ENCODE measurements around the gene MAPKAP1.

The MAPKAP1 gene

DNA sequence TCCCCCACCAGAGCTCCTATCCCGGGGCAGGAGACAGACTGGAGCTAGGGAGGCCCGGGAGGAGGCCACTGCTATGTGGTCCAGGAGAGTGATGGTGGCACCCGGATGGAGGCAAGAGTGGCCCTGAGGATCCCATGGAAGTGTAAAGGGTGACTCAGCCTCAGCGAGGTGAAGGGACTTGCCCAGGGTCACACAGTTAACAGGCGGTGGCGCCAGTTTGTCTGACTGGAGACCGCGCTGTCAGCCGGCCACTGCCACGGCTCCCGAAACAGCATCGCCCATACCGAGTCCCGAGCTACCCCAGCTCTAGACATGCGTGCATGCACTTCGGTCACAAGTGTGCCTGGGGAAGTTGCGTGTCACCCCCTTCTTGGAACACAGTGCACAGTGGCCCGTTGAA, 279.5 kb downstream of the MAPKAP1 start:
- DNase-seq, result no peak

DNA sequence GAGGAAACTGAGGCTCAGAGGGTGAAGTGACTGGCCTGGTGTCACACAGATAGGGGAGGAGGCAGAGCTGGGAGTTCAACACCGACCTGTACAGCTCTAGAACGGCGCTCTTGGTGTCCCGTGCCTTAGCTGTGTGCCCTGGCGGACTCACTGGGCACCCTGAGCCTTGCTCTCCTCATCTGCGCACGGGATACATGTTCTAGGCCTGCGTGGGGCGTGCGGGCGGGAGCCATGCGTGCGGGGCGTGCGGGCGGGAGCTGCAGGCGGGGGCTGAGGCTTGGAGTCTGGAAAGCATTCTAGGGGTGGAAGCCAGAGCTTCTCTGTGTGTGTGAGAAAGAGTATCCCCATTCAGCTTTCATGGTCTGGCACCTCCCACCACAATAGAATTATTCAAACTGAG, 280.1 kb downstream of the MAPKAP1 start:
- DNase-seq, result no peak

DNA sequence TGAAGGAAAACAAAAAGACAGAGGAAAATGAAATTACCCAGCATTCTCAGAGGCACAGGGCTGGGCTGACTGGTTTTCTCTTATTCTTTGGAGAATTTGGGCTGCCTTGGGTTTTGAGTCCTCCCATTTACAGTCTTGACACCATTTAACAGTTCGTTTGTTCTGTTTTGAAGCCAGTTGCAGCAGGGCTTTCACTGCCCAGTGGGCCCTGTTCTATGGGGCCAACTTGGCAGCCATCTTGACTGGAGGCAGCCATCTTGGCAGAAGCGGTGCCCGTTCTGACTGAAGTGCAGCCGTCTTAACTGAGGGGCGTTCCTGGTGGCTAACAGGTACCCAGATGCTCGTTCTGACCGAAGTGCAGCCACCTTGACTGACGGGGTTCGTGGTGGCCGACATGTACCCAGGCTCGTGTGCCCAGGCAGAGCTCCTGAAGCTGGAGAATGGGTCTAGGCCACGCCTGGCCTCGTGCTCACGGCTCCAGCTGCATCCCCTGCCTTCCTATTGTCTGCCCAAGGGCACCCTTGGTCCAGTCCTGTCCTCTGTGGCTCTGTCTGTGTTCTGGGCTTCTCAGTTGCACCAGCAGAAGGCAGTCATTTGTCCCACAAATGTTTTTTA, 281.0 kb downstream of the MAPKAP1 start:
- no peak for DNase-seq

DNA sequence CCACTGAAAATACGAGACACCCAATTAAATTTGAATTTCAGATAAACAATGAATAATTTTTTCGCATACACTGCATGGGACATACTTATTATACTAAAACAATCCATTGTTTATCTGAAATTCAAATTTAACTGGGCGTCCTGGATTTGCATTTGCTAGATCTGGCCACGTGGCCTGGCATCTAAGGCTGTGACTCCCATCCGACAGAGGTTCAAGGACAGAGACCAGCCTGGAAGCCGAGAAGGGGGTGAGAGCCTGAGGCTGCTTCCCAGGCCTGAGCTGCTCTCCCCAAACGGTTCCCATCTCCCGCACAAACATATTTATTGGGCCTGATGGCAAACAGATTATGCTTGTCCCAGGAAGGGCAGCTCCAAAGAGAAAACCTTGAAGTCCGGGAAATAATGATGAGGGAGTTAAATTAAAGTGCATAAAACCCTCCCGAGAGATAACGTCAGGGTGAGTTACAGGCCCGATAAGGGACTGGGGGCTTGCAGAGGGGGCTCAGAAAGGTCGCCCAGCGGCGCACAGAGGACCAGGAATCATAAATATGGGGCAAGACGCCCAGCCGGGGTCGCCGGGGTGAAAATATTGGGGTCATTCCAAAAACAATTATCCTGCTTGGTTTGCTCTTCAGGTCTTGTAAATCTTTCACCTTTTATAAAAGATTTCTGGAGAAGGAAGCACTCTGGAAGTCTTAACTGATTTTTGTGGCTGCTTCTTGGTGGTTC, 281.7 kb downstream of the MAPKAP1 start:
- DNase-seq, result no peak

DNA sequence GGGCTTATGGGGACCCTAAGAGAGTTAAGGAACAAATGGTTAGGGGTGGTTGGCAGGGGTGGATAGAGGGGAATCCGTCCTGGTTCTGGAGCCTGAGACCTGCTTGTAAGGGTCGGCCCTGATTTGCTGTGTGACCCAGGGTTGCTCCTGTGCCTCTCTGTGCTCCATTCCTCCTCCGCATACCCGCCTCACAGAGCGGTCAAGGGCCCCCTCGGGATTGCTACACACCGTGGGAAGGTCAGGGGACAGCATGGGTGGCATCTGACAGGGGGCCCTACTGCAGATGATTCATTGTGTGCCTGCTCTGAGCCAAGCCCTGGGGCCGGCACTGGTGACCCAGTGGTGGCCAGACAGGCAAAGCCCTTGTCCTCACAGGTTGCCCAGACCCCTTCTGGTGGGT, 283.0 kb downstream of the MAPKAP1 start:
- no peak for DNase-seq

DNA sequence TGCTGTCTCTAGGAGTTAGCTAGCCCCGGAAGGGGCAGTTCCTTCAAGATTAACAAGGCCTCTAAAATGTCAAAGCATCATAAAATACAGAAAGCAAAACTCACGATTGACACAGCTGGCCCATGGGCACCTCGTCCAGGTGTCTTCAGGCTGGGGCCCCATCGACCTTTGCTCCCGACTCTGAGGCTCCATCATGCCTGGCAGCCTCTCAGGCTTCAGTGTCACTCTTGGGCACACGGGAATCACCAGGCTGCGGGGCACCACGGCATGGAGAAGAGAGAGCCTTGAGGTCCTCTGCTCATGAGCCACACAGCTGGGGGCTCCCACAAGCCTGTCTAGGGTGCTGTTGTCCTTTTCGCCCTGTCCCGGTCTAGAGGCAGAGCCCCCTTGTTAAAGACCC, 284.2 kb downstream of the MAPKAP1 start:
- DNase-seq, result no peak

DNA sequence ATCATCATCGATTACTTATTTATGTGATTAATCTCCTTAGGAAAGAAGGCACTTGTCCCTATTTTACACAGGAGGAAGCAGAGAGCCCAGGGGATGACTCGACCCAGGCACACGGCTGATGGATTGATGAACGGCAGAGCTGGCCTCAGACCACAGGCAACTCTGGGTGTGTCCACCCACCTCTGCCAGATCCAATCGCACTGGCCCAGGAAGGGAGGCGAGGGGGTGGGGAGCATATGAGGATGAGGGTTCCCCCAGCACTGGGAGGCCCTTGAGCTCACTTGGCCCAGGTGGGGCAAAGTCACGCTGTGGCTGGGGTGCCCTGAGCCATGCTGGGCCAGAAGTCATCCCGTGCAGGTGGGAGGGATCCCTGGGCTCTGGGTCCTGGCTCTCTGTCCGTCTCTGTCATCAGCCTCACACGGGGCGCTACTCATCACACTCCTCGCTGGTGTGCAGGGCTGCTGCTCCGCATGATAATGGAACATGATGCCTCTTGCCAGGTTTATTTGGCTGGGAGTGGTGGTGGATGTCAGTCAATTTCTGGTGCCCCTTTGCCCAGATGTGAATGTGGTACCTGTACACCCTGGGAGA, 285.3 kb downstream of the MAPKAP1 start:
- DNase-seq, result no peak

DNA sequence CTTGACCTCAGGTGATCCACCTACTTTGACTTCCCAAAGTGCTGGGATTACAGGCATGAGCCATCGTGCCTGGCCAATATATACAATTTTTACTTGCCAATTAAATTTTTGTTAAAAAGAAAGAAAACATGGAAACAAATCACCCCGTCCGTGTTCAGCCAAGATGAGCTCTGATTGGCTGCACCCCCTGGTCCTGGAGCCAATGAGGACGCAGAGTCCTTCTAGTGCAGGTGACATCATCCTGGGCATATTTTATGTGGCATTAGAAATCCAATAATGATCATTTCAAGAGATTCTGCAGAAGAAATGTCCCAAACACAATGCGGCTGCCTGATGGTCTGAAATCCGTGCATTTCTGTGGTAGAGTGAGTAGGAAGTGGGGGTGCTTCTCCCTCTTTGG, 285.8 kb downstream of the MAPKAP1 start:
- no peak for DNase-seq

DNA sequence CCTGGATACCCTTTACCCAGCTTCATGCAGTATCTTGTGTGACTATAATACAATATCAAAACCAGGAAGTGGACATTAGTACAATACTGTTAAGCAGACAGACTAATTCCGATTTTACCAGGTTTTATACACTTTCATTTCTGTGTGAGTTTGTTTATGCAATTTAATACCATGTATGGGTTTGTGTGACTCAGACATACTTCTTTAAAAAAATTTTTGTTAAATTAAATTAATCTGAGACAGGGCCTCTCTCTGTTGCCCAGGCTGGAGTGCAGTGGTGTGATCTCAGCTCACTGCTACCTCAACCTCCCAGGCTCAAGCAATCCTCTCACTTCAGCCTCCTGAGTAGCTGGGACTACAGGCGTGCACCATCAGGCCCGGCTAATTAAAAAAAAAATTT, 288.6 kb downstream of the MAPKAP1 start:
- DNase-seq, result no peak

DNA sequence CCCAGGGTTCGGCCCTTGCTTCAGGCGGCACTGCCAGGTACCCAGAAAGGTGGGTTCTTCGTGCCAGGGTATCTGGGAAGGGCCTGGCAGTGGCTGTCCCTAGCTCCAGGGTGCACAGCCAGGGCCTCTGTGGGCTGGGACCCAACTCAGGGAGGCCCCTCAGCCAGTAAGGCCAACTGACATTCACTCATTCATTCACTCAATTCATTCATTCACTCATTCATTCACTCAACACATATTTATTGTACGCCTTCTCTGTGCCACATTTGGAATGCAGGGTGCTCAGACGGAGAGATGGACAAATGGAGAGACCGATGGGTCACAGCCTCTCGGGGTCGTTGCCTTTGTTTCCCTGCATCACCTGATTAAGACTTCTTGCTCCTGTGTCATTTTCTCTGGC, 290.5 kb downstream of the MAPKAP1 start:
- no peak for DNase-seq

DNA sequence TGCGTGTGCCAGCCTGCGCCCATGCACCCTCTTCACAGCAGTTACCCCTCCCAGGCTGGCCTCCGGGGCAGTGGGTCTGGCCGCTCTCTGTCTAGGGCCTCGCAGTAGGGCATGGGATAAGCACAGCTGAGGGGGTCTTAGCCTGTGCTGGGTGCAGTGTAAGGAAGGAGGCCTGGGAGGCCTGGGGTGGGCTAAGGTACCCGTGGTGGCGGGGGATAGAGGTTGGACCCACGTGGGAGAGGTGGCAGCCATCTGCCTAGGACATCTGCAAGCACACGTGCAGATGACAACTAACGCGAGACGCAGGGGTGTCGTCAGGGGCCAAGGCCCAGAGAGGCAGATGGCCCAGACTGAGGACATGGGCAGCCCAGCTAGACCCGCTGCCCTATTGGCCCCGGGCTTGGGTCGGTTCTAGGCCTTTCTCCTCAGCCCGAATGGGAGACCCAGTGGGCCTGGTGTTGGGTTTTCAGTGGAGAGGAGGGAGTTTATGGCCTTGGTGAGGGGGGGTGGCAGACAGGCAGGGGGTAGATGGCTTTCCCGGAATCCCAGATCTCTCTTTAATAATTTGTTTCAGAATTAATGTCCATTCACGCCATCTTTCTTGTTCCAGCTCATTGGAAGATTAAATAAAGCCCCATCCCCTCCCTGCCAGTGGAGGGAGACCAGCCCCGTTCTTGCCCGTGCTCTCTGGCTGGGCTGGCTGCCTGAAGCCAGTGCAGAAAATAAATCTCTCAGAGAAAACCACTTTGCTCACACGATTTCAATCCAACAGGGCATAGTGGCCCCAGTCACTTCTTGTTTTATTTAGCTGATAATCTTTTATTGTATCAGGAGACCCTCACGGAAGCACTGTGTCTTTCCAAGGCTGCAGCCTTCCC, 291.2 kb downstream of the MAPKAP1 start:
- no peak for DNase-seq

DNA sequence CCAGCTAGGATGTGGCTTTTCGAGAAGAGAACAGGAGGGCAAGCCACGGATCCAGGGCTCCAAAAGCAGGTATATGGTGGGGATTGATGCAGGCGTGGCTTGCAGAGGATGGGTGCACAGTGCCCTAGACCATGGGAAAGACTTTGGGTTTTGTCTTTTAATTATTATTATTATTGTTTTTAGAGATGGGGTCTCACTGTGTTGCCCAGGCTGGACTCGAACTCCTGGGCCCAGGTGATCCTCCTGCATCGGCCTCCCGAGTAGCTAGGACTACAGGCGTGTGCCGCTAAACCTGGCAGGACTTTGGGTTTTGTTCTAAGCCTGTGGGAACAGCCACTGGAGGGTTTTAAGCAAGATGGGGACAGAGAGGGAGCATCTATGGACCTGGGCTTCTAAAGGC, 293.4 kb downstream of the MAPKAP1 start:
- DNase-seq, result no peak

DNA sequence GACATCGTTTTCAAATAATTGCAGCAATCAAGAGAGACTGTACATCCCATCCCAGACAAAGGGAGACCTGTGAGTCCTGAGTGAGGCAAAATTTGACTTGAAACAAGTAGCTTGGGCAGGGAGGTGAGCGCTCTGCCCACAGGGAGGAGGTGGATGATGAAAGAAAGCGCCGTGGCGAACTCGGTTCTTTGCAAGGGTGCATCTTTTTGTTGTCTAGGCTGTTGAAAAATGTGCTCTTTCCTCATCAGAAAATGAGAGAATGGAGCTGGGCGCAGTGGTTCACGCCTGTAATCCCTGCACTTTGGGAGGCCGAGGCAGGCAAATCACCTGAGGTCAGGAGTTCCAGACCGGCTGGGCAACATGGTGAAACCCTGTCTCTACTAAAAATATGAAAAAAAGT, 294.8 kb downstream of the MAPKAP1 start:
- DNase-seq, result no peak

DNA sequence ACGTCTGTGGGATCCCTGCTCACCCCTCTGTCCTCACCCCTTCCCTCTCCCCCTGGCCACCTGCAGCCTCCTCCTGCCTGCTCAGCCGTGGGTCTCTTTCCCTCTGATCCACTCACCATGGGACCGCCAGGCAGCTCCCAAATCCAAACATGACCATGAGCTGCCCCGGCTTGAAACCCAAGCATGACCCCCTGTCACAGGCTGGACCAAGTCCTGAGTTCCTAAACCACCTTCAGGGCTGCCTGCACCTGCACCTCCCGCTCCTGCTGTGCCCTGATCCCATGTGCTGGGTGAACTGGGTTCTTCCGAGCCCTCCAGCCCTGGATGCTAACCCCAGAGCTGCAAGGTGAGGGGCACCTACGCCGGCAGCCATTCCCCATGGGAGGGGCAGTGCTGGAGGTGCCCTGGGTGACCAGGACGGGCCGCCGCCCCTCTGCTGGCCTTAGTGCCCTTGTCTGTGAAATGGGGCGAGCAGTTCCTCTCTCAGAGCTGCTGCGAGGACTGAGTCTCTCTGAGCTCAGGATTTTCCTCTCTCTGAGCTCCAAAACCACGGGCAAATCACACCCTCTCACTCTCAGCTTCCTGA, 295.7 kb downstream of the MAPKAP1 start:
- DNase-seq, result no peak

DNA sequence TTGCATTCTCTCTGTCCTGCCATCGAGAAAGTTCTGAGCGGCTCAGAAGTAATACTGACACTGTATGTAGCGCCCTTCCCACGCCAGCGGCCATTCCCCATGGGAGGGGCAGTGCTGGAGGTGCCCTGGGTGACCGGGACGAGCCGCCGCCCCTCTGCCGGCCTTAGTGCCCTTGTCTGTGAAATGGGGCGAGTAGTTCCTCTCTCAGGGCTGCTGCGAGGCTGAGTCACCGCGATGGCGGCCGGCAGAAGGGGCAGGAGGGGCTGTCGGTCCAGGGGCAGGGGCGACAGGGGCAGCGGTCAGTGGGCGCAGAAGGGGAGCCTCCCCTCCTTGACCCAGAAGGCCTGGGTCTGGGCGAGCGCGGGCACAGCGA, 296.5 kb downstream of the MAPKAP1 start:
- no peak for DNase-seq

DNA sequence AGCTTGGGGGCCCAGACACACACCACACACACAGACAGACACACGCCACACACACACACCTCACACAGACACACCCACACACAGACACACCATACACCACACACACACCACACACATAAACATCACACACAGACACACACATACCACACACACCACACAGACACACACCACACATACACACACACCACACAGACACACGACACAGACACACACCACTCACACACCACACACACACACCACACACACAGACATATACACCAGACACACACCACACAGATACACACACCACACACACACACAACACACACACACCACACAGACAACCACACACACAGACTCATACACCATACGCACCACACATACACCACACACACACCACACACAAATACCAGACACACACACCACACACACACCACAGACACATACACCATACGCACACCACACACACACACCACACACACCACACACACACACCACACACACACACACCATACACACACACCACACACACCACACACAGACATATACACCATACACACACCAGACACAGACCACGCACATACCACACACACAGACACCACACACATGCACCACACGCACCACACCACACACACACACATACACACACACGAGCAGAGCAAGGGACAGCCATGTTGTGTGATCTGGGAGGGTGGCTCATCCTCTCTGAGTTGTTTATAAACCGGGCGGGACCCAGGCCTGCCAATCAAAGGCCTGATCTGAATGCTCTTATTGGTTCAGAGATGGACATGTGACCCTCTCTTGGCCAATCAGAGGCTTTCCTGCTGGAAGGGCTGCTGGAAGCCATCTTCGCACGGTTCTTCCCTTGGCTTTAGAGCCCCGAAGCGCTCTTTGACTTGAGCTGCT, 297.1 kb downstream of the MAPKAP1 start:
- peak; percentile 45 for DNase-seq

DNA sequence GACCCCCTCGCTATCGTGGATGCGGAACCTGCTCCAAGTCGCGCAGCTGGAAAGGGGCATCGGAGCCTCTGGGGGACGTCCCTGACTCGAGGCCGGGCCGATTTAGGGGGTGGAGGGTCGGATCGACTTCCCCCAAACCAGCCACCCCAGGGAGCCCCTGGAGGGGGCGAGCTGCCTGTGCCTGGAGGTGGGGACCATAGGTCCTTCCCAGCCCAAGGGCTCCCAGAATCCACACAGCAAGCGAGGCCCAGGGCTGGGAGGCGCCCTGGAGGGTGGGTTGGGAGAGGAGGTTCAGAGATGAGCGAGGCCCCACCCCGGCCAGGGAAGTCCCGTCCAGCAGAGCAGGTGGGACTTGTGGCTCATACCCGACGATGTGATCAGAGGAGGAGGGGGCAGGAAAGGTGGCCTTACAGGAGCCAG, 297.8 kb downstream of the MAPKAP1 start:
- DNase-seq, result no peak

DNA sequence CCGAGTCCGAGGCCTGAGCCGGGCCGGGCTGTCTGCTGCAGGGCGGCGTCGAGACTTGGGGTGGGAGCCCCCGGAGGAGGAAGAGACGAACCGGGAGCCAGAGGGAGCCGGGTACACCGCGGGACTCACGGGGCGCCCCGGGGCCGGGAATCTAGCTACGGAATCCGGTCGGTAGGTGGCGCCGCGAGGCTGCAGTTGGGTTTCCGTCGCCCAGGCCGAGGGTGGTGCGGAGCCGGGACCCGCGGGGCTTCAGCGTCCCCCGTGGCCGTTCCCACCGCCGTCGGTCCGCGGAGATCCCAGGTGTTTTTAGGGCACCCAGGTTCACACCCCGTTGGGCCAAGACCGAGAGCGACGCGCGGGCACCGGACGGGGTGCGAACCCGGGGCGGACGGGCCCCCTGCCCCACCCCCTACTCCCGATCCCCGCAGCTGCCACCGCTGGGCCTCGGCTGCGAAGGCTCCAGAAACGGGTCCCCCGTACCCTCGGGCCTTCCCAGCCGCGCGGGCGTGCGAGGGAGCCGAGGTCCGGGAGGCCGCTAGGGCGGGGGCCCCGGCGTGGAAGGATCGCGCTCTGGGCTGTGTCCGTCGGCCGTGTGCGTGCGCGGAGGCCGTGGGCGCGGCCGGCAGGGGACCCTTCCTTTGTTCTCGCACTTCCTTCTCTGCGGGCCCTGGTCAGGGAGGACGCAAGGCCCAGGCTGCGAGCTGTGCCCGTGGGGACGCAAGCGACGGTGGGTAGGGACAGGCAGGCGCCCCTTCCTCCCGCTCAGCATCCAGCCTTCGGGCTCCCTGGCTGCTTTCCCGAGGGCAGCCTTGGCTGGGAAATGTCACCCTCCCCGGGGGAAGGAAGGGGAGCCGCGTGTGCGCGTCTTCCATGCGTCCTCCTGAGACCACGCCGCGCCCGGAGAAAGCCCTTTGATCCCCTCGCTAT, 298.8 kb downstream of the MAPKAP1 start:
- peak; percentile 72 for DNase-seq

DNA sequence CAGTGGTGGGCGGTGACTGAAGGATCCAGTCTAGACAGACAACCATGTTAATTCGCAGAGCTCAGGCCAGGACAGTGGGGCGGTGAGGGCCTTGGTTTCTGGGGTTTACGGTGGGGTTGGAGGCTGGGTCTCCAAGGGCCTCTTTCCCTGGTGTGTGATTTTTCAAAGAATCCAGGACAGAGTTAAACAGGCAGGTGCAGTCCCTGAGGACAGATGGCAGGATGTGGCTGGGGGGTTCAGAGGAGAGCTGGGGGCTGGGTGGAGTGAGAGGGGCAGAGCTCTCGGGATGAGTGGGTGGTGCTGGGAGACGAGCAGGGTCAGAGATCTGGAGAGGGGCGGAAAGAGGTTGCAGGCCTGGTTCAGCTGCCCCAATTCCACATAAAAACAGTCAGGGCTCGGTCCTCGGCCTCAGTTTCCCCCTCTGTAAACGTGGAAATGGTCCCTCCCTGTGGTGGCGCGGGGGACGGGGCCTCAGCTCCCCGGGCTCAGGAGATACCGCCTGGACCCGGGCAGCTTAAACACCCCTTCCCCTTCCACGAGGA, 299.5 kb downstream of the MAPKAP1 start:
- no peak for DNase-seq

DNA sequence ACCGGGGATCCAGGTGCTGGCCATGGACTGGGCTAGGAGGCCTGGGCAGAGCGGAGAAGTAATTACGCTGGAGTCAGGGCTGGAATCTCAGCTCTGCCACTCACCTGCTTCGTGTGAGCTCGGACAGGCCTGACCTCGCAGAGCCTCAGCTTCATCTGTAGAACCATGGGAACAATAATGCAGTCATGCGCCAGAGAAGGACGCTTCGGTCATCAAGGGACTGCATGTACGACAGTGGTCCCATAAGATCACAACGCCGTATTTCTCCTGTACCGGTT, 300.3 kb downstream of the MAPKAP1 start:
- DNase-seq, result no peak
